ENCODE results near the gene RBKS.
"Not testable (repeated sequence)": the region's sequence is repeated elsewhere in the genome, so short reads cannot be mapped to it uniquely, and the experiment has no call there.

RBKS gene

GRCh38 chr2:27745494-27745893 lies 144.7 kb downstream of the RBKS start:
- H3K9ac ChIP-seq (ENCODE audit: low read depth, low read length); H3K36me3 ChIP-seq (ENCODE audit: insufficient read depth, low read length); H3K4me1 ChIP-seq (ENCODE audit: insufficient read depth, low read length); H3K4me3 ChIP-seq (ENCODE audit: low read length); H3K27me3 ChIP-seq (ENCODE audit: insufficient read depth, low read length); H3K9me3 ChIP-seq (ENCODE audit: insufficient read depth, low read depth, low read length); H3K27ac ChIP-seq (ENCODE audit: low read depth, low read length): not testable (repeated sequence)

GRCh38 chr2:27742571-27742970 lies 147.6 kb downstream of the RBKS start:
- 92% methylated on average over 9 of the region's 9 CpGs for WGBS

GRCh38 chr2:27741673-27742072 lies 148.5 kb downstream of the RBKS start:
- Histone ChIP-seq H3K4me3 (ENCODE audit: low read length) (no peak overlapping the region), H3K27me3 (ENCODE audit: insufficient read depth, low read length) (no peaks in the 10 kb centered on the region), H3K9ac (ENCODE audit: low read depth, low read length) (no peak overlapping the region), H3K27ac (ENCODE audit: low read depth, low read length) (no peak overlapping the region), H3K9me3 (ENCODE audit: insufficient read depth, low read depth, low read length) (peaks cover 7% of the 10 kb centered on the region; the same call in 1 of the 2 replicates), H3K36me3 (ENCODE audit: insufficient read depth, low read length) (no peaks in the 10 kb centered on the region), H3K4me1 (ENCODE audit: insufficient read depth, low read length) (no peaks in the 10 kb centered on the region)
- WGBS: 83% methylated on average over 2 of the region's 3 CpGs

More at GRCh38 chr2:27742571-27742970, 147.6 kb downstream of the RBKS start:
- no peaks in the 10 kb centered on the region for H3K36me3 ChIP-seq (ENCODE audit: insufficient read depth, low read length)
- no peaks in the 10 kb centered on the region for H3K27me3 ChIP-seq (ENCODE audit: insufficient read depth, low read length)
- H3K9ac ChIP-seq (ENCODE audit: low read depth, low read length): no peak overlapping the region
- H3K4me3 ChIP-seq (ENCODE audit: low read length): no peak overlapping the region
- no peaks in the 10 kb centered on the region for H3K4me1 ChIP-seq (ENCODE audit: insufficient read depth, low read length)
- peaks cover 7% of the 10 kb centered on the region; the same call in 1 of the 2 replicates for H3K9me3 ChIP-seq (ENCODE audit: insufficient read depth, low read depth, low read length)
- no peak overlapping the region for H3K27ac ChIP-seq (ENCODE audit: low read depth, low read length)

DNA sequence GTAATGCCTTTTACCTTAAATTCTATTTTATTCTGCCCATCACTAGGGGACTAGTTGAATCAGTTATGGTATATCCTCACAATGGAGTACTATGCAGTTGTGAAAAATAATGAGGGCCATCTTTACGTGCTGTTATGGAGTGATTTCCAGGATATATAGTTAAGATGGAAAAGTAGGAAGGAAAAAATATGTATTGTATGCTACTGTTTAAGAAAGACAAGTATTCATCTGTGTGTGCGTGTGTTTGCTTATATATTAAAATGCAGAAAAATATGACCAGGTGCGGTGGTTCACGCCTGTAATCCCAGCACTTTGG lies 151.2 kb downstream of the RBKS start:
- Histone ChIP-seq H3K27ac (ENCODE audit: low read depth, low read length) (no peak overlapping the region), H3K27me3 (ENCODE audit: insufficient read depth, low read length) (no peaks in the 10 kb centered on the region), H3K4me1 (ENCODE audit: insufficient read depth, low read length) (peaks cover 9% of the 10 kb centered on the region), H3K9me3 (ENCODE audit: insufficient read depth, low read depth, low read length) (peaks cover 7% of the 10 kb centered on the region; the same call in 1 of the 2 replicates), H3K9ac (ENCODE audit: low read depth, low read length) (no peak overlapping the region), H3K4me3 (ENCODE audit: low read length) (no peak overlapping the region), H3K36me3 (ENCODE audit: insufficient read depth, low read length) (no peaks in the 10 kb centered on the region)
- WGBS: 95% methylated on average over 4 of the region's 4 CpGs

GRCh38 chr2:27738349-27739057 lies 151.7 kb downstream of the RBKS start:
- Histone ChIP-seq H3K9me3 (ENCODE audit: insufficient read depth, low read depth, low read length) (peaks cover 7% of the 10 kb centered on the region; the same call in 1 of the 2 replicates), H3K27ac (ENCODE audit: low read depth, low read length) (no peak overlapping the region), H3K27me3 (ENCODE audit: insufficient read depth, low read length) (no peaks in the 10 kb centered on the region), H3K4me1 (ENCODE audit: insufficient read depth, low read length) (peaks cover 9% of the 10 kb centered on the region), H3K36me3 (ENCODE audit: insufficient read depth, low read length) (no peaks in the 10 kb centered on the region), H3K4me3 (ENCODE audit: low read length) (no peak overlapping the region), H3K9ac (ENCODE audit: low read depth, low read length) (no peak overlapping the region)
- WGBS: 94% methylated on average over 13 of the region's 13 CpGs

GRCh38 chr2:27737676-27738348 lies 152.4 kb downstream of the RBKS start:
- H3K27me3 ChIP-seq (ENCODE audit: insufficient read depth, low read length): no peaks in the 10 kb centered on the region
- H3K9me3 ChIP-seq (ENCODE audit: insufficient read depth, low read depth, low read length): peaks cover 7% of the 10 kb centered on the region; the same call in 1 of the 2 replicates
- H3K9ac ChIP-seq (ENCODE audit: low read depth, low read length): no peak overlapping the region
- no peak overlapping the region for H3K27ac ChIP-seq (ENCODE audit: low read depth, low read length)
- WGBS: 83% methylated on average over 7 of the region's 7 CpGs
- H3K4me1 ChIP-seq (ENCODE audit: insufficient read depth, low read length): peaks cover 9% of the 10 kb centered on the region
- no peaks in the 10 kb centered on the region for H3K36me3 ChIP-seq (ENCODE audit: insufficient read depth, low read length)
- no peak overlapping the region for H3K4me3 ChIP-seq (ENCODE audit: low read length)

GRCh38 chr2:27736890-27737204 lies 153.3 kb downstream of the RBKS start:
- no peak overlapping the region for H3K9ac ChIP-seq (ENCODE audit: low read depth, low read length)
- no peaks in the 10 kb centered on the region for H3K36me3 ChIP-seq (ENCODE audit: insufficient read depth, low read length)
- no peak overlapping the region for H3K27ac ChIP-seq (ENCODE audit: low read depth, low read length)
- peaks cover 7% of the 10 kb centered on the region; the same call in 1 of the 2 replicates for H3K9me3 ChIP-seq (ENCODE audit: insufficient read depth, low read depth, low read length)
- no peak overlapping the region for H3K4me3 ChIP-seq (ENCODE audit: low read length)
- H3K4me1 ChIP-seq (ENCODE audit: insufficient read depth, low read length): peaks cover 9% of the 10 kb centered on the region
- H3K27me3 ChIP-seq (ENCODE audit: insufficient read depth, low read length): no peaks in the 10 kb centered on the region
- whole genome bisulfite sequencing: 92% methylated on average over 6 of the region's 6 CpGs

GRCh38 chr2:27736031-27736889 lies 153.9 kb downstream of the RBKS start:
- Histone ChIP-seq H3K4me1 (ENCODE audit: insufficient read depth, low read length) (peaks cover 9% of the 10 kb centered on the region), H3K27ac (ENCODE audit: low read depth, low read length) (peak overlapping the region; percentile 72; the same call in 1 of the 2 replicates), H3K27me3 (ENCODE audit: insufficient read depth, low read length) (no peaks in the 10 kb centered on the region), H3K9me3 (ENCODE audit: insufficient read depth, low read depth, low read length) (peaks cover 7% of the 10 kb centered on the region; the same call in 1 of the 2 replicates), H3K4me3 (ENCODE audit: low read length) (peak overlapping the region; percentile 77), H3K9ac (ENCODE audit: low read depth, low read length) (peak overlapping the region; percentile 89), H3K36me3 (ENCODE audit: insufficient read depth, low read length) (no peaks in the 10 kb centered on the region)
- 88% methylated on average over 10 of the region's 10 CpGs for WGBS

- peak overlapping the region; percentile 77 for H3K4me3 ChIP-seq (ENCODE audit: low read length)
- no peaks in the 10 kb centered on the region for H3K27me3 ChIP-seq (ENCODE audit: insufficient read depth, low read length)
- H3K4me1 ChIP-seq (ENCODE audit: insufficient read depth, low read length): peaks cover 9% of the 10 kb centered on the region
- H3K9me3 ChIP-seq (ENCODE audit: insufficient read depth, low read depth, low read length): peaks cover under 1% of the 10 kb centered on the region; the same call in 1 of the 2 replicates
- H3K36me3 ChIP-seq (ENCODE audit: insufficient read depth, low read length): no peaks in the 10 kb centered on the region
- WGBS: 1% methylated on average over 51 of the region's 51 CpGs
- peak overlapping the region; percentile 72 for H3K27ac ChIP-seq (ENCODE audit: low read depth, low read length)
- H3K9ac ChIP-seq (ENCODE audit: low read depth, low read length): peak overlapping the region; percentile 89
Measured at GRCh38 chr2:27735263-27735904, 154.8 kb downstream of the RBKS start.

- Histone ChIP-seq H3K27ac (ENCODE audit: low read depth, low read length) (no peak overlapping the region), H3K9ac (ENCODE audit: low read depth, low read length) (no peak overlapping the region)
- WGBS: no CpG with 5 or more reads among the region's 1 CpG
Measured at GRCh38 chr2:27734305-27734704, 155.9 kb downstream of the RBKS start.

More at GRCh38 chr2:27734305-27734704, 155.9 kb downstream of the RBKS start:
- no peaks in the 10 kb centered on the region for H3K9me3 ChIP-seq (ENCODE audit: insufficient read depth, low read depth, low read length)
- H3K27me3 ChIP-seq (ENCODE audit: insufficient read depth, low read length): no peaks in the 10 kb centered on the region
- H3K4me1 ChIP-seq (ENCODE audit: insufficient read depth, low read length): peaks cover 9% of the 10 kb centered on the region
- no peaks in the 10 kb centered on the region for H3K36me3 ChIP-seq (ENCODE audit: insufficient read depth, low read length)
- H3K4me3 ChIP-seq (ENCODE audit: low read length): no peak overlapping the region
